Brain microvascular endothelial cell (primary cell): ENCODE data around the gene JMJD1C.

Experiments
- DNase-seq: peaks from one replicate; pipeline ENCODE4 v3.0.0-alpha.2; 2020
- H3K27ac ChIP-seq: fragments of 250-450 bp; sonication (Bioruptor Pico); 2 replicates; pipeline ENCODE4 v1.5.1; 2020; ENCODE audit warnings: mild to moderate bottlenecking, moderate library complexity
- H3K27me3 ChIP-seq: fragments of 250-450 bp; sonication (Bioruptor Pico); replicated peaks from 2 replicates; pipeline ENCODE4 v1.5.1; 2020; ENCODE audit warnings: mild to moderate bottlenecking
- H3K36me3 ChIP-seq: fragments of 250-450 bp; sonication (Bioruptor Pico); replicated peaks from 2 replicates; pipeline ENCODE4 v1.5.1; 2020; ENCODE audit warnings: mild to moderate bottlenecking
- H3K4me3 ChIP-seq: 2 replicates; pipeline ENCODE4 v1.5.1; 2011; ENCODE audit warnings: low read depth, mild to moderate bottlenecking, control low read depth, low read length, moderate library complexity
- in situ Hi-C: cut with HindIII; loops from 2 replicates; pipeline ENCODE4 v1.10.0; 2017; ENCODE audit warnings: low sequenced_read_pairs, low pct_ligation_motif_present
- TF ChIP-seq, protein P1 (sequence below): IDR thresholded peaks from 2 replicates; pipeline ENCODE4 v1.5.1; 2011; ENCODE audit warnings: low read depth, mild to moderate bottlenecking, moderate library complexity, low read length, control low read depth, inconsistent platforms; ENCODE audit errors: missing control alignments

Gene JMJD1C

DNA sequence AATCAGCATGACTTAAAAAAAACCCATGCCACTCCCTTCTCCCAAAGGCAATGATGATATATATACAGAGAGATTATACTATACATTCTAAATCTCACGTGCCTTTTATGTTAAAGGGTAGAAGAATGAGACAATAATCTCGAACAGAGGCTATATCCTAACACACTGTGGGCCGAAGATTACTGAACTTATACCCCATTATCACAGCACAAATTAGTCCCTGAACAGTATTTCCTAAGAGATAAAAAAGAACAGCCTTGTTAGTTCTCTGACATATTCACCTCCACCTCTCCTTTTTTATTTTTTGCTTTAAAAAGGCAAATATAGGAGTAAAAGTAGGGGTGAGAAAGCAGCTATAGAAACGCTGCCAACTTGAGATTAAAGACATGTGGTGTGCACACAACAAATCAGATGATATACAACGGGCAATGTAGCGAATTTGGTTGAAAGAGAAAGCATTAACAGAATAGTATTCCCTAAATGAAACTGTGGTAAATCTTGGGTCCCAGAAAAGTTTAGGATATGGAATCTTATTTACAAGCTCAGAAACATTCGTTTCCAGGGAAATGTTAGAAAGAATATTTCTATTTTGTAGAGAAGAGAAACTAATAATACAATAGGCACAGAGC lies 69.5 kb downstream of the JMJD1C start:
- Histone ChIP-seq H3K27ac (no peak overlapping the region), H3K27me3 (no peaks in the 10 kb centered on the region), H3K4me3 (no peak overlapping the region), H3K36me3 (no peaks in the 10 kb centered on the region)
- TF ChIP-seq, protein P1, sequence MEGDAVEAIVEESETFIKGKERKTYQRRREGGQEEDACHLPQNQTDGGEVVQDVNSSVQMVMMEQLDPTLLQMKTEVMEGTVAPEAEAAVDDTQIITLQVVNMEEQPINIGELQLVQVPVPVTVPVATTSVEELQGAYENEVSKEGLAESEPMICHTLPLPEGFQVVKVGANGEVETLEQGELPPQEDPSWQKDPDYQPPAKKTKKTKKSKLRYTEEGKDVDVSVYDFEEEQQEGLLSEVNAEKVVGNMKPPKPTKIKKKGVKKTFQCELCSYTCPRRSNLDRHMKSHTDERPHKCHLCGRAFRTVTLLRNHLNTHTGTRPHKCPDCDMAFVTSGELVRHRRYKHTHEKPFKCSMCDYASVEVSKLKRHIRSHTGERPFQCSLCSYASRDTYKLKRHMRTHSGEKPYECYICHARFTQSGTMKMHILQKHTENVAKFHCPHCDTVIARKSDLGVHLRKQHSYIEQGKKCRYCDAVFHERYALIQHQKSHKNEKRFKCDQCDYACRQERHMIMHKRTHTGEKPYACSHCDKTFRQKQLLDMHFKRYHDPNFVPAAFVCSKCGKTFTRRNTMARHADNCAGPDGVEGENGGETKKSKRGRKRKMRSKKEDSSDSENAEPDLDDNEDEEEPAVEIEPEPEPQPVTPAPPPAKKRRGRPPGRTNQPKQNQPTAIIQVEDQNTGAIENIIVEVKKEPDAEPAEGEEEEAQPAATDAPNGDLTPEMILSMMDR: no peak
- DNase-seq: no peak
- in situ Hi-C loops: no loop called here

DNA sequence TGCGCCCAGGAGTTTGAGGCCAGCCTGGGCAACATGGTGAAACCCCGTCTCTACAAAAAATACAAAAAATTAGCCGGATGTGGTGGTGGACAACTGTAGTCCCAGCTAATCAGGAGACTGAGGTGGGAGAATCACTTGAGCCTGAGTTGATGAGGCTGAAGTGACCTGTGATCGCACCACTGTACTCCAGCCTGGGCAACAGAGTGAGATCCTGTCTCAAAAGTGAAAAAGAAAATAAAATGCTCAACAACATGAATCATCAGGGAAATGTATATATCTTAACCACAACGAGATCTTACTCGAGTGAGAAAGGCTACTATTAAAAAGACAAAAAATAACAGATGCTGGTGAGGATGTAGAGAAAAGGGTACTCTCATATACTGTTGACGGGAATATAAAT lies 72.7 kb downstream of the JMJD1C start:
- H3K36me3 ChIP-seq: no peaks in the 10 kb centered on the region
- no peak overlapping the region for H3K27ac ChIP-seq
- in situ Hi-C loops: no loop called here
- H3K4me3 ChIP-seq: no peak overlapping the region
- TF ChIP-seq, protein P1: no peak
- no peaks in the 10 kb centered on the region for H3K27me3 ChIP-seq
- DNase-seq: no peak

DNA sequence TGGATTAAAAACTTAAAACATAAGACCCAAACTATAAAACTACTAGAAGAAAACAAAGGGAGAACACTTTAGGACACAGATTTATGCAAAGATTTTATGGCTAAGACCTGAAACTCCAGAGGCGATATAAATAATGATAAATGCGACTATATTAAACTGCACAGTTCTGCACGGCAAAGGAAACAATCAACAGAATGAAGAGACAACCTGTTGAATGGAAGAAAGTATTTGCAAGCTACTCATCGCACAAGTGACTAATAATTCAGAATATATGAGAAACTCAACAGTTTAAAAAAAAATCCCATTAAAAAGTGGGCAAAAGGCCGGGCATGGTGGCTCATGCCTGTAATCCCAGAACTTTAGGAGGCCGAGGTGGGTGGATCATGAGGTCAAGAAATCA lies 73.6 kb downstream of the JMJD1C start:
- no peaks in the 10 kb centered on the region for H3K27me3 ChIP-seq
- DNase-seq: no peak
- H3K36me3 ChIP-seq: no peaks in the 10 kb centered on the region
- H3K27ac ChIP-seq: no peak overlapping the region
- H3K4me3 ChIP-seq: no peak overlapping the region
- in situ Hi-C loops: no loop called here
- TF ChIP-seq, protein P1: no peak

DNA sequence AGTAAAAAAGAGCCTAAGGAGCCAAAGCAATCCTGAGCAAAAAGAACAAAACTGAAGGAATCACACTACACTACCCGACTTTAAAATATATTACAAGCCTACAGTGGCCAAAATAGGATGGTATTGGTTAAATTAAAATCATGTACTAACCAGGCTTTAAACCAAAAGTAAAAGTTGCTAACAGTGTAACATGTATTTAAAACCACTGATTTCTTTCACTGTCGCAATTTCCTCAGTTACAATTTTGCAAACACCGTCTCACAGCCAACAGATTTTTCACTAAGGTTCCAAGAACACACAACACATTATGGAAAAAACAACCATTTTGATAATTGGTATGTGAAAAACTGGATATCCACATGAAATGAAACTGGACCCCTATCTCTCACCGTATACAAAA lies 74.0 kb downstream of the JMJD1C start:
- TF ChIP-seq, protein P1: no peak
- in situ Hi-C loops: no loop called here
- Histone ChIP-seq H3K27me3 (no peaks in the 10 kb centered on the region), H3K36me3 (no peaks in the 10 kb centered on the region), H3K27ac (no peak overlapping the region), H3K4me3 (no peak overlapping the region)
- no peak for DNase-seq

DNA sequence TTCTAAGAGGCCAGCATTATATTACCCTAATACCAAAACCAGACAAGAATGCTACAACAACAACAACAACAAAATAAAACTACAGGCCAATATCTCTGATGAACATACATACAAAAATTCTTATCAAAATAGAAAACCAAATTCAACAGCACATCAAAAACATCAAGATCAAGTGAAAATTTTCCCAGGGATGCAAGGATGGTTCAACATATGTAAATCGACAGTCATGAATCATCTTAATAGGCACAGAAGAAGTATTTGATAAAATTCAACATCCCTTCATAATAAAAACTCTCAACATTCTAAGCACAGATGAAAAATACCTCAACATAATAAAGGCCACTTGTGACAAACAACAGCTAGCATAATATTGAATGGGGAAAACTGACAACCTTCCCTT lies 75.3 kb downstream of the JMJD1C start:
- no peak overlapping the region for H3K4me3 ChIP-seq
- H3K27me3 ChIP-seq: no peaks in the 10 kb centered on the region
- in situ Hi-C loops: no loop called here
- DNase-seq: no peak
- TF ChIP-seq, protein P1: no peak
- H3K27ac ChIP-seq: no peak overlapping the region
- no peaks in the 10 kb centered on the region for H3K36me3 ChIP-seq

DNA sequence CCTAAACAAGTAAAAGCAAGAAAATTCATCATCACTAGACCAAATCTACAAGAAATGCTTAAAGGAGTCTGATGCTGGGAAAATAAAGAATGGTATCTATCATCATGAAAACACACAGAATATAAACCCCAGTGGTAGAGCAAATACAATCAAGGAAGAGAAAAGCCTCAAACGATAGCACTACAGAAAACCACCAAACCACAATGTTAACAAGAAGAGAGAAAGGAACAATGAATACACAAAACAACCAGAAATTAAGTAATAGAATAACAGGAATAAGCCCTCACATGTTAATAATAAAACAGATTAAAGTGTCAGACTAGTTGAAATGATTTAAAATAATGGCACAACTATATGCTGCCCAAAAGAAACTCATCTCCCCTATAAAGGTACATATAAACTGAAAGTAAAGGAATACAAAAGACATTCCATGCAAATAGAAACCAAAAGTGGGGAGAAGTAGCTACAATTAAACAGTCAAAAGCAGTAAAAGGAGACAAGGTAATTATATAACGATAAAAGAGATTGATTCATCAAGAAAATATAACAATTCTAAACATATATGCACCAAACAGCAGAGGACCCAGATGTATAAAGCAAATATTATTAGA lies 77.3 kb downstream of the JMJD1C start:
- Histone ChIP-seq H3K4me3 (no peak overlapping the region), H3K27me3 (no peaks in the 10 kb centered on the region), H3K27ac (no peak overlapping the region), H3K36me3 (no peaks in the 10 kb centered on the region)
- TF ChIP-seq, protein P1: no peak
- DNase-seq: no peak
- in situ Hi-C loops: no loop called here
